22Rv1 (cell line): Measurements from ENCODE around the gene SEPTIN2.
"Not testable (repeated sequence)": the region's sequence is repeated elsewhere in the genome, so short reads cannot be mapped to it uniquely, and the experiment has no call there.

Source experiments
- H3K27ac ChIP-seq: fragments of 450-650 bp; 2 replicates; pipeline ENCODE4 v1.5.1; 2017
- CTCF ChIP-seq: fragments of 450-650 bp; IDR thresholded peaks from 2 replicates; pipeline ENCODE4 v1.5.1; 2017; ENCODE audit warnings: mild to moderate bottlenecking
- ZFX ChIP-seq: fragments of 450-650 bp; IDR thresholded peaks from 2 replicates; pipeline ENCODE4 v1.6.1; 2017; ENCODE audit warnings: antibody characterized with exemption, borderline replicate concordance

SEPTIN2 gene

GRCh38 chr2:241271706-241272302 lies 43.9 kb upstream of the SEPTIN2 start:
- H3K27ac ChIP-seq, result peak overlapping the region; percentile 74
- TF ChIP-seq ZFX (no peak), CTCF (no peak)

- TF ChIP-seq ZFX, result no peak
- TF ChIP-seq CTCF, result no peak
- peak overlapping the region; percentile 74 for H3K27ac ChIP-seq
Measured at GRCh38 chr2:241272303-241273209, 43.2 kb upstream of the SEPTIN2 start.

GRCh38 chr2:241273210-241274020 lies 42.3 kb upstream of the SEPTIN2 start:
- TF ChIP-seq CTCF (no peak), ZFX (no peak)

GRCh38 chr2:241274127-241274526 lies 41.6 kb upstream of the SEPTIN2 start:
- peak overlapping the region; percentile 74 for H3K27ac ChIP-seq
- TF ChIP-seq CTCF, result no peak
- no peak for TF ChIP-seq ZFX

More at GRCh38 chr2:241273210-241274020, 42.3 kb upstream of the SEPTIN2 start:
- H3K27ac ChIP-seq, result peak overlapping the region; percentile 74

- H3K27ac ChIP-seq, result no peak overlapping the region
- TF ChIP-seq ZFX, result no peak
- TF ChIP-seq CTCF, result no peak
Measured at GRCh38 chr2:241275504-241275903, 40.2 kb upstream of the SEPTIN2 start.

GRCh38 chr2:241275910-241276309 lies 39.8 kb upstream of the SEPTIN2 start:
- H3K27ac ChIP-seq, result no peak overlapping the region
- no peak for TF ChIP-seq CTCF
- no peak for TF ChIP-seq ZFX

- not testable (repeated sequence) for H3K27ac ChIP-seq
Measured at GRCh38 chr2:241278306-241278705, 37.4 kb upstream of the SEPTIN2 start.
